Measurements from ENCODE around the gene GSE1.
A peak's percentile ranks its signal among the peaks of the same experiment; 100 is the strongest.

GSE1 gene

GRCh38 chr16:85612801-85613603 is at the start of gene GSE1:
TSS of gene GSE1 (plus strand) at chr16:85613322. CDS start at chr16:85613392, 70 bp downstream.
- peak; percentile 97 for DNase-seq (ENCODE audit: low spot score)

- no peak for DNase-seq (ENCODE audit: low spot score)
Observed at GRCh38 chr16:85563515-85564276, 49.4 kb upstream of the GSE1 start.

GRCh38 chr16:85564277-85565051 is 48.7 kb upstream of the GSE1 start:
- no peak for DNase-seq (ENCODE audit: low spot score)

GRCh38 chr16:85565340-85565739 is 47.8 kb upstream of the GSE1 start:
- no peak for DNase-seq (ENCODE audit: low spot score)

- no peak for DNase-seq (ENCODE audit: low spot score)
Observed at GRCh38 chr16:85565801-85566526, 47.2 kb upstream of the GSE1 start.

GRCh38 chr16:85566561-85567100 is 46.5 kb upstream of the GSE1 start:
- DNase-seq (ENCODE audit: low spot score): no peak

- DNase-seq (ENCODE audit: low spot score): peak; percentile 51
Observed at GRCh38 chr16:85567101-85567866, 45.8 kb upstream of the GSE1 start.

- no peak for DNase-seq (ENCODE audit: low spot score)
Observed at GRCh38 chr16:85567935-85568334, 45.2 kb upstream of the GSE1 start.

GRCh38 chr16:85568519-85568918 is 44.6 kb upstream of the GSE1 start:
- no peak for DNase-seq (ENCODE audit: low spot score)

GRCh38 chr16:85569039-85569614 is 44.0 kb upstream of the GSE1 start:
- DNase-seq (ENCODE audit: low spot score): no peak

- DNase-seq (ENCODE audit: low spot score): no peak
Observed at GRCh38 chr16:85569615-85570212, 43.4 kb upstream of the GSE1 start.

GRCh38 chr16:85570213-85570734 is 42.8 kb upstream of the GSE1 start:
- DNase-seq (ENCODE audit: low spot score): peak; percentile 89

GRCh38 chr16:85570735-85571562 is 42.2 kb upstream of the GSE1 start:
- no peak for DNase-seq (ENCODE audit: low spot score)

- no peak for DNase-seq (ENCODE audit: low spot score)
Observed at GRCh38 chr16:85571563-85571812, 41.6 kb upstream of the GSE1 start.

GRCh38 chr16:85571813-85572619 is 41.1 kb upstream of the GSE1 start:
- no peak for DNase-seq (ENCODE audit: low spot score)

- no peak for DNase-seq (ENCODE audit: low spot score)
Observed at GRCh38 chr16:85573045-85573695, 40.0 kb upstream of the GSE1 start.

- DNase-seq (ENCODE audit: low spot score): no peak
Observed at GRCh38 chr16:85573696-85574641, 39.2 kb upstream of the GSE1 start.
